DMS79 treated with DMSO at 0.1 percent for 48 hours (cell line): Measurements from ENCODE around the gene ZNF837.

Experiments used
- DNase-seq: peaks from one replicate; lab custom pipeline; 2025; lab: John Stamatoyannopoulos, UW

The ZNF837 gene

GRCh38 chr19:58318297-58318696, 62.5 kb downstream of the ZNF837 start:
- DNase-seq = no peak
